OCI-LY1 (cell line): ENCODE results near the gene HENMT1.

Experiments
- CTCF ChIP-seq: fragments of 200-600 bp; sonication (generic), shearing (Covaris generic); IDR thresholded peaks from 2 replicates; pipeline ENCODE4 v1.5.1; 2017; ENCODE audit warnings: mild to moderate bottlenecking, antibody characterized with exemption, low read length, moderate library complexity, mixed read lengths
- EZH2 ChIP-seq: fragments of 200-600 bp; sonication (generic), shearing (Covaris generic); IDR thresholded peaks from 2 replicates; pipeline ENCODE4 v1.8.0; 2017; ENCODE audit warnings: borderline replicate concordance, mixed run types, mild to moderate bottlenecking, antibody characterized with exemption, low read length, moderate library complexity, mixed read lengths

GRCh38 chr1:108634521-108634920 lies 26.4 kb downstream of the HENMT1 start:
- TF ChIP-seq CTCF: no peak
- no peak for TF ChIP-seq EZH2
